GM18867 (cell line): ENCODE measurements around the gene TBL1Y.
"Not testable (repeated sequence)": the region's sequence is repeated elsewhere in the genome, so short reads cannot be mapped to it uniquely, and the experiment has no call there.

ENCODE experiments used
- ATAC-seq: cut with Tn5 transposase; IDR thresholded peaks from one replicate; pipeline ENCODE4 v1.9.1; 2021; ENCODE audit warnings: mild to moderate bottlenecking, moderate library complexity; ENCODE audit not compliant: unreplicated experiment

Gene TBL1Y

DNA sequence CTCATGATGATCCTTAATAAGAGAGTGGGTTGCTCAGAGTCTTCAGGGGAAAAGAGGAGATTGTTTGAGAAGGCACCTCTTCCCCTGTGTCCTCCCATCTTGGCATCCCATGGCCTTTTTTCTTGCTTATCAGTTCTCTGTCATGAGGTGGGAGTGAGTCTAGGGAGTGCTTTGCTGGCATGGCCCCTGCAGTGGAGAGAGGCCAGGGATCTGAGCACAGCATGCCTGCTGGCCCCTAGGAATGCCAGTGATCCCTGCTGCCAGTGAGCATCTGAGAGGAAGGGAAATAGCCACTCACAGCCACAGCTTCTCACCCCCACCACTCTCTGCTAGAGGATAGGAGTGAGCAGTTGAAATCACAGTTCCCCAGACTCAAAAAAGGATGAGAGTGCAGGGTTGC lies 168.2 kb downstream of the TBL1Y start:
- no peak for ATAC-seq

DNA sequence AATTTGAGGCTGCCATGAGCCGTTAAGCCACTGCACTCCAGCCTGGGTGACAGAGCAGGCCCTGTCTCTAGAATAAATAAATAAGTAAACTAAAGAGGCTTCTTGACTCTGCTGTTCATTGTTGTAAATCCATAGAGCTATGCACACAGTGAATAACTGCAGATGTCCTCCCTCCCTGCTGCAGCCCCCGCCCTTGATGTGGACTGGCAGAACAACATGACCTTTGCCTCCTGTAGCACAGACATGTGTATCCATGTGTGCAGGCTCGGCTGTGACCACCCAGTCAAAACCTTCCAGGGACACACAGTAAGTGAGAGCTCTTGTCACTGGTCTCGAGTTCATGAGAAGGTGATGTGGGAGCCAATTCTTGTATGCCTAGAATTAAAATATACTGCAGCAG lies 170.1 kb downstream of the TBL1Y start:
- ATAC-seq, result not testable (repeated sequence)

DNA sequence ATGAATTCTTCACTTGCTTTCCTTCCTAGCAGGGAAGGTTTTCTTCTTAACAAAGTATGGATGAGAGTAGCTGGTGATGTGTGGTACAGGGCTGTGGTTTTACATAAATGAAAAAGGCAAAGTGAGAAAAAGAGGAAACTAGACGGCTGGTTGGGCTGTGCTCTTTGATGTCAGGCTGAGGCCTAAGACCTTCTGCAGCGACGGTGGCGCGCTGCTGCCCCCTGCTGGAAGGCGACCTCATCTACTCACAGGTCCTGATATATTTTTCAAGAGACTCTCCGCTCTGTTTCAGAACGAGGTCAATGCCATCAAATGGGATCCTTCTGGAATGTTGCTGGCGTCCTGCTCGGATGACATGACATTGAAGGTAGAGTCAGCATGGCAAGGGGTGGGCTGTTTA lies 175.1 kb downstream of the TBL1Y start:
- no peak for ATAC-seq

DNA sequence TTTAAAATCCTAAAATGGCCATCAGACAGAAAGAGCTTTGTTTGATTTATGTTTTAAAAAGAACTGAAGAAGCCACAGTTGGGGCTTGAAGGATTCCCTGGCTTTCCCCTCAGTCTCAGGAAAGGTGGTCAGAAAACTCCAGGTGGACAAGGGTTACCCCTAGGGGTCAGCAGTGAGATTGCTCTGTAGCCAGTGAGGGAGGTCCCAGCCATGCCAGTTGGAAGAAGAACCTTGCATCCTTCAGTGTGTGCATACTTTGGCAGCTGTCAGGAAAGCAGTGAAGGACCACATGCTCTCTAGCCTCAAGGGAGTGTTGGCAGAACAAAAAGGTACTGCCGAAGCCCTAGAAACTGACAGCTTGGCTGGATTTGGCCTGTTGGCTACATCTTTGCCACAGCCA lies 182.3 kb downstream of the TBL1Y start:
- no peak for ATAC-seq

DNA sequence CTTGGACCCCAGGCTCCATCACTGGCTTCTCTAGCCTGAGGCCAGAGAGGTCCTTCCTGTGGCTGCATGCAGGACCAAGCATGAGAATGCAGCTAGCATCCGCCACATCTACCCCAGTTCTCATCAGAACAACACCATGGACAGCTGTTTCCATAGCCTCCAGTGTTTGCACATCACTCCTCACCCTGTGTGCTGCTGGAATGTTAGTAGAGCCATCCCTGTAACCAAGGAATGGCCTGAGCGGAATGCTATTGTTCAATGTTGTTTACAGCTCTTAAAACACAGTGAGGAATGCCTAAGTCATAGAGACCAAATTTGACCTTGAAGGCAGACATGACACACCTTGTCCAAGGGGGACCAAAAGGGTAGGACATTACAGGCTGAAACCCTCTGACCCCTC lies 183.9 kb downstream of the TBL1Y start:
- ATAC-seq, result no peak

DNA sequence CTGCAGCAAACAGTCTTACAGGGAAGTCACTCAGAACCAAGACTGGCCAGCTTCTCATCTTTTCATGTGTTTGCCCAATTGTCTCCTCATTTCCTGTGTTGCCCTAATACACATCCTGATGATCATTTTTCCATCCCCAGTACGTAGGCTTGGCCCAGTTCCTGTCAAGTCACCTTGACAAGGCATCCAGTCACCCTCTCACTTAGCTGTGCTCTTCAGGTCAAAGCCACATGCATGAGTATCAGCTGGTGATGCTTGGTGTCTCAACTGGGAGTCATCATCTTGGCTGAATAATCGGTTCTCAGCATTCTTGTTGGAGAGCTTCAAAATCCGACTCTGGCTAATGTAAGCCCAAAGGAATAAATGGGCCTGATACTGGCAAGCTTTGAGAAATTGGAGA lies 186.5 kb downstream of the TBL1Y start:
- ATAC-seq, result no peak

DNA sequence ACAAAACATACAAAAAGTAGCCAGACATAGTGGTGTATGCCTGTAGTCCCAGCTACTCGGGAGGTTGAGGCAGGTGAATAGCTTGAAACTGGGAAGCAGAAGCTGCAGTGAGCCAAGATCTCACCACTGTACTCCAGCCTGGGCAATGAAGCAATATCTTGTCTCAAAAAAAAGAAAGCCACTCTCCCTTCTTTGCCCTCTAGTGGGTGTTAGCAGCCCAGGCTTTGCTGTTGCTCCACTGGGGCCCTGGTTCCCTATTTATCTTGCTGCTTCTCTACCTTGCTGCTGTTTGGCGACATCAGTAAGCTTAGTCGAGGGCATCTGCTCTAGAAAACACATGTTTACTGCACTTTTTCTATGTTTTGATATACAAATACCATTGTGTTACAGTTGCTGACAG lies 189.2 kb downstream of the TBL1Y start:
- ATAC-seq, result no peak

DNA sequence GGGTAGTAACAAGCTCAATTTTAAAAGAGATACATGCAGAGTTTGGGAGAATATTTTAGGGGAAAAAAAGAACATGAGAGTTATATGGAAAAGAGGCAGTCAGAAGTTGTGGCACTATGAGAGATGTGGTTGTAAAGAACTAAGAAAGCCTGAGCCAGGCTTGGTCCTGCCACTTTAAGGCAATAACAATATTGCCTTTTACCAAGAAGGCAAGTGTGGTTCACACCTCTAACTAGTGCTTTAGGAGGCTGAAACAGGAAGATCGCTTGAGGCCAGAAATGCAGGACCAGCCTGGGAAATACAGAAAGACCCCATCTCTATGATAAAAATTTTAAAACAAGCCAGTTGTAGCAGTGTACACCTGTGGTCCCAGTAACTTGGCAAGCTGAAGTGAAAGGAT lies 192.2 kb downstream of the TBL1Y start:
- ATAC-seq, result no peak

DNA sequence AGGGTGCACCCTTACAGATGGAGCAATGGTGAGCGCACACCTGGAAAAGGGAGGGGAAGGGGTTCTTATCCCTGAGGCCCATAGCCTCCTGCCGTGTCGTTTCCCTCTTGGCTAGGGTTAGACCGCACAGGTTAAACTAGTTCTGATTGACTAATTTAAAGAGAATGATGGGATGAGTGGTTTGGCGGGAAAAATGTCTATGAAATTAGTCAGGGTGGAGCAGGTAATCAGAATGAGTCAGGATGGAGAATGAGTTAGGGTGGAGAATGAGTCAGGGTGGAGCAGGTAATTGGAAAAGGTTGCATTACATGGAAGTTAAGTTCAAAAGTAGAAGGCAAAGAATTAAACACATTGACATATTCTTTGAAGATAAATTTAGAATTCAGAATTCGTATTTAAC lies 196.7 kb downstream of the TBL1Y start:
- ATAC-seq, result no peak

DNA sequence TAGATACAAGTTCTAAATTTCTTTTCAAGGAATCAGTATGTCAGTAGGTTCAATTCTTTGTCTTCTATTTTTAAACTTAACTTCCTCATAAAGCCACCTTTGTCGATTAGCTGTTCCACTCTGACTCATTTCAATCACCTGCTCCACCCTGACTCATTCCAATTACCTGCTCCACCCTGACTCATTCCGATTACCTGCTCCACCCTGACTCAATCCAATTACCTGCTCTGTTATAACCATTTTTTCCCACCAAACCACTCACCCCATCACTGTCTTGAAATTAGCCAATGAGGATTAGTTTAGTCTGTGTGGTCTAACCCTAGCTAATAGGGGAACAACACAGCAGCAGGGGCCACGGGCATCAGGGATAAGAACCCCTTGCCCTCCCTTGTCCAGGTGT lies 199.6 kb downstream of the TBL1Y start:
- no peak for ATAC-seq

DNA sequence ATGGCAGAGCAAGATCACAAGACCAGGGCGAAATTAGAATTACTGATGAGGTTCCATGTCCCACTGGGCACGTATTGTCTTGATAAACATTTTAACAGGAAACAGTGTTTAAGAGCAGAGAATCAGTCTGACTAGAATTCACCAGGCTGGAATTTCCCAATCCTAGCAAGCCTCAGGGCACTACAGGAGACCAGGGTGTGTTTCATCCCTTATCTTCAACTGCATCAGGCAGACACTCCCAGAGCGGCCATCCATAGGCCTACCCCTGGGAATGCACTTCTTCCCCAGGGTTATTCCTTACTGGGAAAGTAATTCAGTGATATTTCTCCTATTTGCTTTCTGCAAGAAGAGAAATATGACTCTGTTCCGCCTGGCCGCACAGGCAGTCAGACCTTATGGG lies 205.4 kb downstream of the TBL1Y start:
- no peak for ATAC-seq

DNA sequence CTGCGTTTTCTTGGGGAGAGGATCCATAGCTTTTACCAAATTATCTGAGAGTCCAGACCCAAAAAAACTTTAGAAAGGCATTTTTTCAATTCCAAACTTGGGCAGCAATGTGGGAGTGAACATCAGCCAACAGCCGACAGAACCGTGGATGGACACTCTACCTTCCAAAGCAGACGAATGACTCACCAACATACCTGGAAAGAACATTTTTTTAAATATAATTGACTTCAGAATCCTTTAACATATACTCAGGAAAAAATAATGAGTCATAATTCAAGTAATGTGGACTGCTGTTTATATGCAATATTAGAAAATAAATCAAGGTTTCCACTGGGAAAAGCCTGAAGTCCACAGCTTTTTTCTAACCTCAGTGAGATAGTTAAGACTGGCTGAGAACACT lies 211.7 kb downstream of the TBL1Y start:
- no peak for ATAC-seq

DNA sequence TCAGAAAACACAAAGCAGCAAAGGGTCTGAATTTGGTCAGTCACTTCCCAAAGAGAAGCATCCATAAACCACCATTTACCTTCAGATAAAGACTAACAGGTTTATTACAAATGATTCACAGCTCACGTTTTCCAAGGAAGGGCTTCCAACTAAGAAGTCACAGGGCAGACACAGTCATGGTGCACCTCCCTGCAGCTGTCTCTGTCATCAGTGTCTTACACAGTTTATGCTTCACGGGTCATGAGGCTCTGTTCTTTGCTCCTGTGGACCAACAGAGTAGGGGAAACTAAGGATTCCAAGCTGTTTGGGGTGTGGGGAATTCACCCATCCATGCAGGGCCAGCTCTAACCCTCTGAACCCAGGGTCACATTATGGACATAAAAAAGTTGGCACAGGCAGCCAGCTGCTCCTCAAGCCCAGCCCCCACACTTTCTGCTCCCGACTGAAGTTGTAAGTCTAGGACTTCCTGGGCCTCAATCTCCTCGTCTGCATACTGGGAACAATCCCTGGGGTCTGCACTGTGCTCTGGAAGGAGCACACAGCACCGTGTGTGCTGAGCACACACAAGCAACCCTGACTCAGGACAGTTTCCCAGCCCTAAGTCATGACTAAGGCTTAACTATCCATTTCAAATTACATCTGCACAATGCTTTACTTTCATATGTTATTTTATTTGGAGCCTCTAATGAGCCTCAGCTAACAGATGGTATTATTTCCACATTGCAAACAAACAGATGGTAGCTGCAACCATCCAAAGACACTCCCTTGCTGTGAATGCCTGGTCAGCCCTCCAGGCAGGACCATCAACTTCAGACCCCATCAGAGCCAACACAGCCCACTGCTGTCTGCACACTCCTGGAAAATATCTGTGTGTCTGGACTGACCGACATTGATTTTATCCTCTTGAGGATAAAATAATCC lies 214.9 kb downstream of the TBL1Y start:
- no peak for ATAC-seq

DNA sequence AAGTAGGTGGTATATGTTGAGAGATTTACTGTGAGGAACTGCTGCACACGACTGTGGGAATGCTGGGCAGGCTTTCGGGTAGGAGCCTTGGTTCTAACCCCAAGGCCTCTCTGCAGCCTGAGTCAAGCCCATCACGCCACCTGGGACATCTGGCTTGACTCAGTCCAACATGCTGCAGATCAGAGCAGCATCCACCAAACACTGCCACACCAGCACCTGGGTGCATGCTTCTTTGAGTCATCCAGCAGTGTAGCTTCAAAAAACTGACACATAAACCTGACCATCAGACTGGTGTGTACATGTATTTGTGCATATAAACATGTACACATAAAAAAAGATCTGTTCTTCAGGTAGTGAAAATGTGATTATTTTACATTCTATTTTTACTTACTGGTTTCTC lies 217.7 kb downstream of the TBL1Y start:
- no peak for ATAC-seq
